ENCODE results near the gene USP35. TPM values are rescaled to one million over a fixed set of nuclear protein-coding genes. Genes with fewer than 3 reads are reported as not detected.

The USP35 gene
- total RNA-seq, 1 experiment from 2014 or later, result 8.5 TPM

- Histone ChIP-seq H4K20me1 (ENCODE audit: low read length) (no peaks in the 10 kb centered on the region), H3K9me2 (replicated peaks; ENCODE audit: low read length) (no peaks in the 10 kb centered on the region), H3K9me3 (ENCODE audit: low read length) (no peaks in the 10 kb centered on the region), H3K27ac (ENCODE audit: low read length) (no peak overlapping the region), H3K79me2 (ENCODE audit: low read length) (0 out of 2 replicates have a peak, but pooled peaks cover 6% of the 10 kb centered on the region), H3K27me3 (ENCODE audit: low read length) (no peaks in the 10 kb centered on the region), H3K36me3 (ENCODE audit: low read depth, low read length) (no peaks in the 10 kb centered on the region; the same call in none of the 2 replicates), H3K4me3 (ENCODE audit: low read length) (no peak overlapping the region), H3K9ac (ENCODE audit: low read length) (no peak overlapping the region), H3K4me2 (ENCODE audit: low read length) (no peak overlapping the region), H3F3A (ENCODE audit: low read length, unreplicated experiment) (no peaks in the 10 kb centered on the region), H2AFZ (ENCODE audit: low read length) (no peak overlapping the region), H3K4me1 (ENCODE audit: insufficient read depth, low read length) (peaks cover 11% of the 10 kb centered on the region)
- ATAC-seq, result no peak
- intact Hi-C loops (cut with micrococcal nuclease), result no loop called here
- no TSS peak for BruUV-seq (replicated peaks)
- no peak for TF ChIP-seq EZH2 (IDR thresholded peaks at IDR 0.05; ENCODE audit: low read length, unreplicated experiment)
- TF ChIP-seq, protein P1, sequence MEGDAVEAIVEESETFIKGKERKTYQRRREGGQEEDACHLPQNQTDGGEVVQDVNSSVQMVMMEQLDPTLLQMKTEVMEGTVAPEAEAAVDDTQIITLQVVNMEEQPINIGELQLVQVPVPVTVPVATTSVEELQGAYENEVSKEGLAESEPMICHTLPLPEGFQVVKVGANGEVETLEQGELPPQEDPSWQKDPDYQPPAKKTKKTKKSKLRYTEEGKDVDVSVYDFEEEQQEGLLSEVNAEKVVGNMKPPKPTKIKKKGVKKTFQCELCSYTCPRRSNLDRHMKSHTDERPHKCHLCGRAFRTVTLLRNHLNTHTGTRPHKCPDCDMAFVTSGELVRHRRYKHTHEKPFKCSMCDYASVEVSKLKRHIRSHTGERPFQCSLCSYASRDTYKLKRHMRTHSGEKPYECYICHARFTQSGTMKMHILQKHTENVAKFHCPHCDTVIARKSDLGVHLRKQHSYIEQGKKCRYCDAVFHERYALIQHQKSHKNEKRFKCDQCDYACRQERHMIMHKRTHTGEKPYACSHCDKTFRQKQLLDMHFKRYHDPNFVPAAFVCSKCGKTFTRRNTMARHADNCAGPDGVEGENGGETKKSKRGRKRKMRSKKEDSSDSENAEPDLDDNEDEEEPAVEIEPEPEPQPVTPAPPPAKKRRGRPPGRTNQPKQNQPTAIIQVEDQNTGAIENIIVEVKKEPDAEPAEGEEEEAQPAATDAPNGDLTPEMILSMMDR (conservative IDR thresholded peaks at IDR 0.05; ENCODE audit: low read depth, low read length), result no peak
- POLR2A ChIA-PET (ENCODE audit: unreplicated experiment), result no interaction called here
- CTCF ChIA-PET, result no interaction called here
- DNase-seq, result no peak
Measured at GRCh38 chr11:78216021-78216420, 27.3 kb downstream of the USP35 start.

- peaks cover 11% of the 10 kb centered on the region for H3K4me1 ChIP-seq (ENCODE audit: insufficient read depth, low read length)
- TF ChIP-seq EZH2 (IDR thresholded peaks at IDR 0.05; ENCODE audit: low read length, unreplicated experiment), result no peak
- no peak for TF ChIP-seq EZH2phosphoT487 (IDR thresholded peaks at IDR 0.05; ENCODE audit: borderline replicate concordance, low read length)
- TF ChIP-seq, protein P1 (conservative IDR thresholded peaks at IDR 0.05; ENCODE audit: low read depth, low read length), result no peak
- no TSS peak for BruUV-seq (replicated peaks)
- H3K36me3 ChIP-seq (ENCODE audit: low read depth, low read length), result no peaks in the 10 kb centered on the region; the same call in none of the 2 replicates
- H3K79me2 ChIP-seq (ENCODE audit: low read length), result 0 out of 2 replicates have a peak, but pooled peaks cover 6% of the 10 kb centered on the region
- POLR2A ChIA-PET (ENCODE audit: unreplicated experiment), result no interaction called here
- intact Hi-C loops (cut with micrococcal nuclease), result loop anchor here (1.0 kb wide), 1 partner anchor 67 kb away; no protein-coding TSS in a partner anchor
- DNase-seq (peak; percentile 66), ATAC-seq (peak; percentile 97)
- H3K27me3 ChIP-seq (ENCODE audit: low read length), result no peaks in the 10 kb centered on the region
- H3K27ac ChIP-seq (ENCODE audit: low read length), result peak overlapping the region; percentile 34
- no peak overlapping the region for H3K4me2 ChIP-seq (ENCODE audit: low read length)
- CTCF ChIA-PET, result no interaction called here
- no peak overlapping the region for H3K4me3 ChIP-seq (ENCODE audit: low read length)
- H3K9me2 ChIP-seq (replicated peaks; ENCODE audit: low read length), result no peaks in the 10 kb centered on the region
- H4K20me1 ChIP-seq (ENCODE audit: low read length), result no peaks in the 10 kb centered on the region
- H2AFZ ChIP-seq (ENCODE audit: low read length), result no peak overlapping the region
- no peaks in the 10 kb centered on the region for H3K9me3 ChIP-seq (ENCODE audit: low read length)
- no peaks in the 10 kb centered on the region for H3F3A ChIP-seq (ENCODE audit: low read length, unreplicated experiment)
- no peak overlapping the region for H3K9ac ChIP-seq (ENCODE audit: low read length)
Measured at GRCh38 chr11:78216571-78217287, 28.0 kb downstream of the USP35 start.
